AG04450 (cell line): ENCODE results near the gene PIRT. TPM values are rescaled to one million over a fixed set of nuclear protein-coding genes. Genes with fewer than 3 reads are reported as not detected.

Experiments
- CTCF ChIA-PET: fragments of 300-600, 350-600 bp; formaldehyde crosslinking; extraction: SDS; loops from one replicate; lab custom pipeline; 2022; ENCODE audit warnings: antibody characterized with exemption, inconsistent platforms; lab: Charles Lee
- POLR2A ChIA-PET: fragments of 350-600 bp; formaldehyde crosslinking; extraction: SDS; loops from one replicate; lab custom pipeline; 2021; ENCODE audit warnings: antibody characterized with exemption, inconsistent platforms; lab: Yijun Ruan, JAX
- DNase-seq: peaks from one replicate; pipeline ENCODE4 v3.0.0-alpha.2; 2011; ENCODE audit warnings: low read depth, low spot score
- H3K27ac ChIP-seq: one replicate; pipeline ENCODE4 v1.5.1; 2012; ENCODE audit warnings: low read depth, low read length, control low read depth
- H3K27me3 ChIP-seq: one replicate; pipeline ENCODE4 v1.6.0; 2012; ENCODE audit warnings: low read length; ENCODE audit not compliant: control insufficient read depth, insufficient read depth
- H3K4me3 ChIP-seq: 2 replicates; pipeline ENCODE4 v1.5.1; 2011; ENCODE audit warnings: mild to moderate bottlenecking, low read depth, low read length, control low read depth
- H3K9me3 ChIP-seq: 2 replicates; pipeline ENCODE4 v1.5.1; 2012; ENCODE audit warnings: low read length; ENCODE audit not compliant: control insufficient read depth, insufficient read depth
- polyA plus RNA-seq: library from polyadenylated mRNA; depleted of rRNA; stranded (reverse); fragments of >200 nt; gene quantifications from 2 replicates; pipeline ENCODE4 v1.2.3, GENCODE V29; 2011
- TF ChIP-seq, protein P1 (sequence below): IDR thresholded peaks from 2 replicates; pipeline ENCODE4 v1.5.1; 2011; ENCODE audit warnings: low read depth, low read length, control low read depth, inconsistent platforms

Gene PIRT
- polyA plus RNA-seq, 1 experiment: not detected

DNA sequence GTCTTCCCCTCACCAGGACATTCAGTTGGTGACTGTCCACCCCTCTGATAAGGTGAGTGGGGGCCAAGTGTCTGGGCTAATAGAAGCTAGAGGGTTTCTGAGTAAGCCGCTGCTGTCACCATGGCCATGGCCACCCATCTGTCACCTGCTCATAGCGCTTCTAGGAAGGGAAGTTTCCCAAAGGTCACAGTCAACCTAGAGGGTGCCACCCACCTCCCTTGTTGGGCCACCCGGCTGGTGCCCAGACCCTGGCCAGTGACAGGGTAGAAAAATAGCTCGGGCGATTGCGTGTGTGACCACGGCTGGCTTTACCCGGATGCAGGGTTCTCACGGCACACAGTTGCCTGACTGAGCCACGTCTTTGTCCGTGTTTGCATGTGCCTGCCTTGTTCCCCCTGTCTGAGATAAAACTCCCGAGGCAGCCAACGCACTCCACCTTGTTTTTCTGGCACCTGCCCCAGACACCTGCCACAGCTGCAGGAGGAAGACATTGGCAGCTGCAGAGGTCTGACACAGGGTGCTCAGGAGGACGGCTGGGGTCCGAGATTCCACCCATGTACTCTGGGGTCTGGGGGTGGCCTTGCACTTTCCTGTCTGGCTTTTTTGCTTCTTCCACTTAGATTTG is 809 bp downstream of the PIRT start:
- Histone ChIP-seq H3K27me3 (no peaks in the 10 kb centered on the region), H3K9me3 (no peaks in the 10 kb centered on the region; the same call in 1 of the 2 replicates), H3K27ac (no peak overlapping the region), H3K4me3 (no peak overlapping the region)
- CTCF ChIA-PET: interaction anchor here (0.9 kb wide), 1 partner anchor 9 kb away, joined by 9 read pairs; no protein-coding TSS in a partner anchor
- DNase-seq: no peak
- POLR2A ChIA-PET: no interaction called here
- TF ChIP-seq, protein P1, sequence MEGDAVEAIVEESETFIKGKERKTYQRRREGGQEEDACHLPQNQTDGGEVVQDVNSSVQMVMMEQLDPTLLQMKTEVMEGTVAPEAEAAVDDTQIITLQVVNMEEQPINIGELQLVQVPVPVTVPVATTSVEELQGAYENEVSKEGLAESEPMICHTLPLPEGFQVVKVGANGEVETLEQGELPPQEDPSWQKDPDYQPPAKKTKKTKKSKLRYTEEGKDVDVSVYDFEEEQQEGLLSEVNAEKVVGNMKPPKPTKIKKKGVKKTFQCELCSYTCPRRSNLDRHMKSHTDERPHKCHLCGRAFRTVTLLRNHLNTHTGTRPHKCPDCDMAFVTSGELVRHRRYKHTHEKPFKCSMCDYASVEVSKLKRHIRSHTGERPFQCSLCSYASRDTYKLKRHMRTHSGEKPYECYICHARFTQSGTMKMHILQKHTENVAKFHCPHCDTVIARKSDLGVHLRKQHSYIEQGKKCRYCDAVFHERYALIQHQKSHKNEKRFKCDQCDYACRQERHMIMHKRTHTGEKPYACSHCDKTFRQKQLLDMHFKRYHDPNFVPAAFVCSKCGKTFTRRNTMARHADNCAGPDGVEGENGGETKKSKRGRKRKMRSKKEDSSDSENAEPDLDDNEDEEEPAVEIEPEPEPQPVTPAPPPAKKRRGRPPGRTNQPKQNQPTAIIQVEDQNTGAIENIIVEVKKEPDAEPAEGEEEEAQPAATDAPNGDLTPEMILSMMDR: no peak

DNA sequence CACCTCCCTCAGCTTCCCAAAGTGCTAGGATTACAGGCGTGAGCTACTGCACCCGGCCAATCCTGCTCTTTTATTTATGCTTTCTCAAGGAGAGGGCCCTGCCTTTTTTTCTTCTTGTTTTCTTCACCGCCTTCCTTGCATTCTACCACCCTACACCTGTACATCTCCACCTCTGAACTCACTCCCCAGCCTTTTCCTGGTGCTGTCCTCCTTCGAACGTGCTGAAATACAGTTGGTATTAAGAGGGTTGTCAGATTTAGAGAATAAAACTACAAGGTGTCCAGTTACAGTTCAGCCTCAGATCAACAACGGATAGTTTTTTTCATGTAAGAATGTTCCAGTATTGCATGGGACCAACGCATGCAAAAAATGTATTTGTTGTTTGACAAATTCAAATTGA is 1.7 kb downstream of the PIRT start:
- ChIA-PET POLR2A (no interaction called here), CTCF (interaction anchor here (1.3 kb wide), 1 partner anchor 8 kb away, joined by 5 read pairs; no protein-coding TSS in a partner anchor)
- Histone ChIP-seq H3K27ac (no peak overlapping the region), H3K27me3 (no peaks in the 10 kb centered on the region), H3K4me3 (no peak overlapping the region), H3K9me3 (no peaks in the 10 kb centered on the region; the same call in 1 of the 2 replicates)
- TF ChIP-seq, protein P1: no peak
- DNase-seq: no peak

DNA sequence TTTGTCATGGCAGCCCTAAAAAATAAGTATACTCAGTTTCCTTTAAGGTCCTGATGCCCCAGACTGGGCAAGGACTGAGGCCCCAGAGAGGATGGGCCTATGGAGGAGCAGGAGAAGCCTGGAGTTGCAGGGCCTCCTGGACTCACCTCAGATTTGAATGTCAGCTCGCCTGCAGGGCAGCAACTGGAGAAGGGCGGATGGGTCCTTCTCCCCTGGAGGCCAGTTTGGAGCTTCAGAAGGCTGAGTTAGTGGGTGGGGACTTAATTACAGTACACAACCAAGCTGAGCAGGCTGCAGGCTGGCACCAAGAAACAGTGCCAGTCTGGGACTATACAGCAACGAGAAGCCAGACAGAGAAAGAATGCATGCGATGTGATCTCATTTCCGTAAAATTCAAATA is 6.2 kb downstream of the PIRT start:
- no peak overlapping the region for H3K27ac ChIP-seq
- H3K4me3 ChIP-seq: no peak overlapping the region
- TF ChIP-seq, protein P1: no peak
- no peaks in the 10 kb centered on the region for H3K27me3 ChIP-seq
- no peak for DNase-seq
- no peaks in the 10 kb centered on the region for H3K9me3 ChIP-seq
- CTCF ChIA-PET: interaction anchor here (1.2 kb wide), 1 partner anchor 95 kb away, joined by 3 read pairs; no protein-coding TSS in a partner anchor
- POLR2A ChIA-PET: no interaction called here

DNA sequence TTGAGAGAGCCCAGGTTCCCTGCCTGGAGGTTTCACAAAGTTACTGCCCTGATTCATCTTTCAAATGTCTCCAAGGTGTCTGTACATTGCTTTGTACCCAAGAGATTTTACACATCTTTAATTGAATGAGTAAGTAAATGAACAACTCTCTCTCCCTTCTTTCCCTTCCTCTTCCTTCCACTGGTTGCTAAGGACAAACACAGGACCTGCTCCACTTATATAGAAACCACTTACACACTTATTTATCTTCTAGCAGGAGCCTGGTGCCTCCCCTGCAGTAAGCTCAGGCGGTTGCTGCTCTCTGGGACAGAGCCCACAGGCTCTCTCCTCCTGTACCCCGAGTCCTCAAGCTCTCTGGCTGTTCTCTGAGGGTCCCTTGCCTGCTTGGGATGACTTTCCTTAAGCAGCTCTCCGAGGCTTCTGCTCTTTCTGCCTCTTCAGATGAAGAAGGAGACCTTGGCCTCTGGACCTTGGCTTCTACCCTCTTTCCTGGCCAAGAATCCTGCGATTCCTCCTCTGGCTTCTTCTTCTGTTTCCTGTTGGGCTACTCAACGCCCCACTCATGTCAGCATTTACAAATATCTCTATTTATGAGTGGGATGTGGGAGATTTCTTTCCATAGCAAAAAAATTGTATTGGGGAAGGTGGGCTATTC is 9.9 kb downstream of the PIRT start:
- DNase-seq: no peak
- no peak overlapping the region for H3K4me3 ChIP-seq
- H3K27ac ChIP-seq: no peak overlapping the region
- TF ChIP-seq, protein P1: no peak
- CTCF ChIA-PET: no interaction called here
- H3K9me3 ChIP-seq: peaks cover 8% of the 10 kb centered on the region; the same call in 1 of the 2 replicates
- POLR2A ChIA-PET: no interaction called here
- no peaks in the 10 kb centered on the region for H3K27me3 ChIP-seq

DNA sequence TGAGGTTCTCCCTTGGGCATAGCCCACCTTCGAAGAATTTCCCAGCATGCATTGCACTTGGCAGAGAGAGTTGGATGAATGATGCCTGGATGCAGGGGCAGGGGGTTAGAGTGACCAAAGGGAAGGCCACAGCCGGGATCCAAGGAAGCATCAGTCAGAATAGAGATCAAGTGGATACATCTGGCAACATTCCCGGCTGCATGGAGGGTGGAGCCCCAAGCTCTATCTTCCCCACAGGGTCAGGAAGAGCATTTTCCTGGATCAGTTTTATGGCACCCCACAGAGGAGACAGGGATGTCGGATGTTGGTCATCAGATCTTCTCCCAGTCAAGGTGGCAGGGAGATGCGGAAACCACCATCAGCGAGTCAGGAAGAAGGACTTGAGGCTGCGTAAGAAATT is 13.0 kb downstream of the PIRT start:
- CTCF ChIA-PET: interaction anchor here (1.4 kb wide), 1 partner anchor 88 kb away, joined by 4 read pairs; no protein-coding TSS in a partner anchor
- no peak for DNase-seq

More for the DNA sequence above, 13.0 kb downstream of the PIRT start:
- TF ChIP-seq, protein P1: no peak
- Histone ChIP-seq H3K4me3 (no peak overlapping the region), H3K9me3 (peaks cover 8% of the 10 kb centered on the region; the same call in 1 of the 2 replicates), H3K27ac (no peak overlapping the region), H3K27me3 (no peaks in the 10 kb centered on the region)
- POLR2A ChIA-PET: no interaction called here
